GDM1 (cell line): ENCODE data around the gene STX4.

Experiments
- DNase-seq: peaks from one replicate; lab custom pipeline; 2025; lab: John Stamatoyannopoulos, UW

Gene STX4

GRCh38 chr16:31083556-31083955, 50.2 kb downstream of the STX4 start:
- no peak for DNase-seq

DNA sequence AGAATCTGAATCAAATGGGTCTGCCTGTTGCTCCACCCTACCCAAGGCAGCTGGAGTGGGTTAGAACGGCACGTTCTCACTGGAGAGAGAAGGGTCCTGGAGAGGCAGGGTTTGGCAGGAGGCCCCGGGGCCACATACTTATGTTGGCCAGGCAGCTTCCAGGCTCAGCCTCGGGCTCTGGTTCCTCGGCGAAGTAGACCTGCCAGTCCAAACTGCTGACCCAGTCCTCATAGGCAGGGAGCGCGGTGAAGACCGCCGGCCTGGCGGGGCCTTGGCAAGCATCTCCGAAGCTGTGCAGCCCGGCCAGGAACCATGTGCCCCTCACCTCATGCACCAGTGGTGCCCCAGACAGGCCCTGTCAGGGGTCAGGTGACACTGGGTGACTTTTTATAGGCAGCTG, 50.6 kb downstream of the STX4 start:
- no peak for DNase-seq

GRCh38 chr16:31084584-31085302, 51.4 kb downstream of the STX4 start:
- DNase-seq, result no peak

DNA sequence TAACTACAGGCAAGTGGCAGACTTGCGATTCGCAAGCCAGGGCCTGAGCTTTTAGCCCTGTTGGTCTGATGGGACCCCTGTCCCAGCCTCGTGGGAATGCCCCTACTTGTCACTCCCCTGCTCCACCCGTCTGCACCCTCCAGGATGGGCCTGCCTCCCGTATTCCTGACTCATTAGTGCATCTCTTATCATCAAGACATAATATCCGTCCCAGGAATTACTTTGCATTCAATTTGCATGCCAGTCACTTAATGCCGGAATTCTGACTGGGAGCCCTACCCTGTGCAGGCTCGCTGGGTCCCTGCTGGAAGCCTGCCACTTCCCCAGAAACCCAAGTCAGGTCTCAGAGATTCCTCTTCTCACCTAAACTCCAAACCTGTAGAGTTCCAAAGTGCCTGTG, 52.1 kb downstream of the STX4 start:
- DNase-seq, result no peak

- no peak for DNase-seq
Observed at GRCh38 chr16:31085873-31086628, 52.7 kb downstream of the STX4 start.

- no peak for DNase-seq
Observed at GRCh38 chr16:31086629-31086906, 53.2 kb downstream of the STX4 start.

GRCh38 chr16:31087481-31087880, 54.1 kb downstream of the STX4 start:
- DNase-seq, result no peak

GRCh38 chr16:31087971-31088370, 54.6 kb downstream of the STX4 start:
- no peak for DNase-seq

- no peak for DNase-seq
Observed at GRCh38 chr16:31088459-31089183, 55.3 kb downstream of the STX4 start, which contains the start of gene PRSS53. PRSS53 (minus strand) TSS chr16:31088943; CDS start chr16:31088809, 134 bp downstream.

GRCh38 chr16:31089199-31089598, 55.8 kb downstream of the STX4 start:
- DNase-seq, result no peak
